Gastrocnemius medialis (tissue), 4 donors: Measurements from ENCODE around the gene GRID1.

Experiments
- POLR2A ChIP-seq, 2 donors: fragments of 450-650 bp; IDR thresholded peaks; one replicate each; pipeline ENCODE4 v1.6.1; 2017; ENCODE audit warnings: antibody characterized with exemption in 2 of 2, mild to moderate bottlenecking in 2 of 2, moderate library complexity in 2 of 2
- TF ChIP-seq, protein P1 (sequence below), 5 experiments: fragments of 450-650 bp in 3 of 5; fragments of 200-600 bp in 2 of 5; sonication (generic) in 2 of 5; IDR thresholded peaks in 4 of 5; conservative IDR thresholded peaks in 1 of 5; 1 replicate in 4 of 5; 2 replicates in 1 of 5; pipeline ENCODE4 v1.5.1; 2016 to 2019; ENCODE audit warnings: antibody characterized with exemption in 5 of 5, mild to moderate bottlenecking in 3 of 5, moderate library complexity in 3 of 5

DNA sequence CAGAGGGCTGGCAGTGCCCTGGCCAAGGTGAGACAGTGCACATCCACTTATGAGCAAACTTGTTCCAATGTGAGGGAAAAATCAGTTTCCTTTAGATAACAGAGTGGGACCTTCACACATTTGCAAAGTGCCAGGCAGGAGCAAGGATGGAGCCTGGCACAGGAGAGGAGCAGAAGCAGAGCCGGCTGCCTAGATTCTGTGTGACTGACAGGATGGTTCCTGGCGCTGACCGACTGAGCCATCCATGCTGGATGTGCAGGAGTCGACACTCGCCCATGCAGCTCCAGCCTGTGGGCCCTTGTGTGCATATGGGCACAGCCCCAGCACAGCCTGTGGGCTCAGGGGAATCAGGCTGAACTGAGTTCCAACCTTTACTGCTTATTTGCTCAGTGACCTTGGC, 346.5 kb downstream of the GRID1 start:
- no peak for TF ChIP-seq POLR2A (IDR thresholded peaks at IDR 0.05)
- TF ChIP-seq, protein P1, sequence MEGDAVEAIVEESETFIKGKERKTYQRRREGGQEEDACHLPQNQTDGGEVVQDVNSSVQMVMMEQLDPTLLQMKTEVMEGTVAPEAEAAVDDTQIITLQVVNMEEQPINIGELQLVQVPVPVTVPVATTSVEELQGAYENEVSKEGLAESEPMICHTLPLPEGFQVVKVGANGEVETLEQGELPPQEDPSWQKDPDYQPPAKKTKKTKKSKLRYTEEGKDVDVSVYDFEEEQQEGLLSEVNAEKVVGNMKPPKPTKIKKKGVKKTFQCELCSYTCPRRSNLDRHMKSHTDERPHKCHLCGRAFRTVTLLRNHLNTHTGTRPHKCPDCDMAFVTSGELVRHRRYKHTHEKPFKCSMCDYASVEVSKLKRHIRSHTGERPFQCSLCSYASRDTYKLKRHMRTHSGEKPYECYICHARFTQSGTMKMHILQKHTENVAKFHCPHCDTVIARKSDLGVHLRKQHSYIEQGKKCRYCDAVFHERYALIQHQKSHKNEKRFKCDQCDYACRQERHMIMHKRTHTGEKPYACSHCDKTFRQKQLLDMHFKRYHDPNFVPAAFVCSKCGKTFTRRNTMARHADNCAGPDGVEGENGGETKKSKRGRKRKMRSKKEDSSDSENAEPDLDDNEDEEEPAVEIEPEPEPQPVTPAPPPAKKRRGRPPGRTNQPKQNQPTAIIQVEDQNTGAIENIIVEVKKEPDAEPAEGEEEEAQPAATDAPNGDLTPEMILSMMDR (IDR thresholded peaks at IDR 0.05 in 4 of 5, conservative IDR thresholded peaks at IDR 0.05 in 1 of 5), result no peak
